OCI-LY1 (cell line): Measurements from ENCODE around the gene IQGAP3.

Source experiments
- CTCF ChIP-seq: fragments of 200-600 bp; sonication (generic), shearing (Covaris generic); IDR thresholded peaks from 2 replicates; pipeline ENCODE4 v1.5.1; 2017; ENCODE audit warnings: mild to moderate bottlenecking, antibody characterized with exemption, low read length, moderate library complexity, mixed read lengths
- EZH2 ChIP-seq: fragments of 200-600 bp; sonication (generic), shearing (Covaris generic); IDR thresholded peaks from 2 replicates; pipeline ENCODE4 v1.8.0; 2017; ENCODE audit warnings: borderline replicate concordance, mixed run types, mild to moderate bottlenecking, antibody characterized with exemption, low read length, moderate library complexity, mixed read lengths

- no peak for TF ChIP-seq CTCF
- TF ChIP-seq EZH2 = no peak
These were observed 18.4 kb downstream of the IQGAP3 start for GRCh38 chr1:156553860-156554485.
